Measurements from ENCODE around the gene ASL.
"Not testable (repeated sequence)": the region's sequence is repeated elsewhere in the genome, so short reads cannot be mapped to it uniquely, and the experiment has no call there.

ASL gene

DNA sequence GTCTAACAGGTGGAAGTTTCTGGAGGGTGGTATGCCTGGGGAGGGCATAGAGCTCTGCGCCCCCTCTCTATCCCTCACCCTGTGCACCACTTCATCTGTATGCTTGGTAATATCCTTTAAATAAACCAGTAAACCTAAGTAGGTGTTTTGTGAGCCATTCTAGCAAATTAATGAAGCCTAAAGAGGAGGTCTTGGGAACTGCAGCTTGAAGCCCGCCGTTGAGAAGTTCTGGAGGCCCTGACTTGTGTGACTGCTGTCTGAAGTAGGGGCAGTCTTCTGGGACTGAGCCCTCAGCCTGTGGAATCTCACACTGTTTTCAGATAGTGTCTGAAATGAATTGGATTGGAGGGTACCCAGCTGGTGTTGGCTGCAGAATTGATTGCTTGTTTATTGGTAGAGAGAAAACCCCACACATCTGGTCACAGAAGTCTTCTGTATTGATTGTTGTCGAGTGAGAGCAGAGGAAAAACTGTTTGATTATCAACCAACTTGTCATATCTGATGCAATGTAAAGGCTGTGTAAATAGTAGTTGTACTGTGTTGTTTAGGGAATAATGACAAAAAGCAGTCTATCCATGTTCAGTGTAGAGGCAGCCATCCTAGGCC is 43.7 kb downstream of the ASL start:
- no peak for DNase-seq (ENCODE audit: low read depth)

DNA sequence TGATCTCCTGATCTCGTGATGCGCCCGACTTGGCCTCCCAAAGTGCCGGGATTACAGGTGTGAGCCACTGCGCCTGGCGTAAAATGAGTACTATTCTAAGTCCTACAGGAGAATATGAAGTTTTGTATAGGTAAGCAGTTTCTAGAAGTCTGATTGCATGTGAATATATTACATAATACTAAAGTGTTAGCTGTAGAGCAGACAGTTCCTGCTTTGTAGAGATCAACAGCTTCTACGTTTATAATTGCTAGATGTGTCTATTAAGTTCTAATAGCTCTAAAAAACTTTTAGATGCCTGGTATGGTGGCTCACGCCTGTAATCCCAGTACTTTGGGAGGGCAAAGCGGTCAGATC is 47.5 kb downstream of the ASL start:
- no peak for DNase-seq (ENCODE audit: low read depth)

DNA sequence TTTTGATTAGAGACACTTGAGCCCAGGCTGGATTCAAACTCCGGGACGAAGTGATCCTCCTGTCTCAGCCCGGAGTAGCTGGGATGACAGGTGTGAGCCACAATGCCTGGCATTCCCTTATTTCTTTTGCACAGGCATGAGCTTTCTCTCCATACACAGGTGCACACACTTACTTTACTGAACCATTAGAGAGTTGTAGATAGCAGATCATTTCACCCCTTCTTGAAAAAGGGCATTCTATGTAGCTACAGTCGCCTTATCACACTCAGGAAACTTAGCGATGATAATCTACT is 48.9 kb downstream of the ASL start:
- DNase-seq (ENCODE audit: low read depth) = not testable (repeated sequence)

DNA sequence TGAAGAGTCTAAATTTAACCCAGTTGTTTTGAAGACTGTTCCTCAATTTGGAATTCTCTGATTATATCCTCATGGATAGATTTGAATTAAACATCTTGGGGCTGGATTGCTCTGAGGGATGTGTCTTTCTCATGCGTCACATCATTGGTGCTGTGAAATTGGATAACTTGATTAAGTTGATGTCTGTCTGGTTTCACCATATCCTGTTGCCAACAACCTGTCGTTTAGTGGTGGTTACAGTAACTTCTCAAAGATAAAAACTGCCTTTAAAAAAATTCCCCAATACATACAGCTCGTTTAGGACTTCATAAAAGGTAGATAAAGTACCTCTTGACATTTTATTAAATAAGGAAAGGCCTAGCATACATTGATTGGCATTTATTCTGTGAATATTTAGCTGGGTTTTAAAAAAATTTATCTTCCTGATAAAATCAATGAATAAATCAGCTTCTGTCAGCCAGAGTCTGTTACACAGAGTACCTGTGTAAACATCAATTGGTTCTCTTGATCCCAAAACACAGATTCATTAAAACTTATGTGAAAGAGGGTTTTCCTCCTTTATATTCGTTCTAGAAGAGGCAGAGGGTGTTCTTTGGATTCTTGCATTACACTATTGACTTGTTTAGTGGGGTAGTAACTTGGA is 49.6 kb downstream of the ASL start:
- DNase-seq (ENCODE audit: low read depth) = no peak

DNA sequence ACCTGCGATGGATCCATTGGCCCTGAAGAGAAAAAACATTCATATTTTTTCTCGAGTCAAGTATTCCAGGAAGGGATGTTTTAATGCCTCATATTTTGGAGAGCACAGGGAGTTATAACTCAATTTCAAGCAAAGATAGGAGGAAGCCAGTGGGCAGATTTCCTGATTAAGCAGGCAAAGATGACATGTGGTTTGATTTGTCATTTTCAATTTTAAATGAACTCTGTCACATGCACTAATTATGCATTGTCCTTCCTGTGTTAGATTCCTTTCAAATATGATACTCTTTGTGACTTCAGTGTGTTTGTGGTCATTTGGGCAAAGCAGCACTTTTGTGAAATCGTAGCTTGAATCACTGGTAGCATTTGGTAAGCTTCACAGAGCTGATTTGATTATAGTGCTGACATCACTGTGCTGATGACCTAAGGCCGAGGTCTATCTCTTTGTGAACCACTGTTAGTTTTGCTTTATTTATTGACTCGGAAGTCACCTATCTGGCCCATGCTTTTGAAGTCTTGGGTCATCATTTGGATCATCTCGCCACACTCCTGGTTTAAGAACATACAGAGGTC is 50.2 kb downstream of the ASL start:
- not testable (repeated sequence) for DNase-seq (ENCODE audit: low read depth)

DNA sequence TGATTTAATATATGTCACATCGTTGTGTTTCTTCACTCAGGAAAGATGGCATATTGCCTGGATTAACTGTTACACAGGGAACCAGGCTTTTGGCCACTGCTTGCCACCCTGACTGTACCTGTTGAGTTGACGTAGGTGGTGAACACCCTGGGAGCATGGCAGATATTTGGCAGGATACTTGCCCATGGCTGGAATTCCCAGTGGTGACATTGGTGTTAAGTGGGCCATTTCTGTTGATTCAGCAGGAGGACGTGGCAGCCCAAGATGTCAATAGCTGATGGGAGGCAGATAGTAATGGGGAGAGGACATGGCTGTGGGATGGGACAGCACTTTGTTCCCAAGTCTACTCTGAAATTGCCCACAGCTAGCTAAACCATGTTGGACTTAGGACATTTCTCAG is 51.6 kb downstream of the ASL start:
- not testable (repeated sequence) for DNase-seq (ENCODE audit: low read depth)

DNA sequence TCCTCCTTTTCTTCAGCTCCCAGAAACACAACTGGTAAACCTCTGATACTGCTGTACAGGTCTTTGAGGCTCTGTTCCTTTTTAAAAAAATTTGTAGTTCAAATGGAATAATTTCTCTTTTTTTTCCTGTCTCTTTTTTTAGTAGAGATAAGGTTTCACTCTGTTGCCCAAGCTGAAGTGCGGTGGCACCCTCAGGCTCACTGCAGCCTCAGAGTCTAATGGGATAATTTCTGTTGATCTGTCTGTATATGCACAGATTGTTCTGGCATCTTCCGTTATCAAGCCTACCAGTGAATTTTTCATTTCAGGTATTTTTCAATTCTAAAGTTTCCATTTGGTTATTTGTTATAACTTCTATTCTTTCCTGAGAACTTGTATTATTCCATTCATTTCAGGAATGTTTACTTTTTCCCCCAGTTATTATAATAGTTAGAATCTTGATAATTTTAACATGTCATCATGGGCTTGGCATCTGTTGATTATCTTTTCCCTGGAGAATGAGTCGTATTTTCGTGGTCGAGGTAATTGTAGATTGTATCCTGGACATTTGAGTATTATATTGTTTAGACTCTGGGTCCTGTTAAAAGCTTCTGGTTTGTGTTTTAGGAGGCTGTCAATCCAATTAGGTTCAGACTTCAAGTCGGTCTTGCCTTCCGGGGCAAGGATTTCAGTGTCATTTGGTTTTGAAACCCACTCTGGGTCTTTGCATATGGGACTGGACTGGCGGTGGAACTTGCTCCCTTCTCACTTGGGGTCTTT is 63.6 kb downstream of the ASL start:
- no peak for DNase-seq (ENCODE audit: low read depth)

DNA sequence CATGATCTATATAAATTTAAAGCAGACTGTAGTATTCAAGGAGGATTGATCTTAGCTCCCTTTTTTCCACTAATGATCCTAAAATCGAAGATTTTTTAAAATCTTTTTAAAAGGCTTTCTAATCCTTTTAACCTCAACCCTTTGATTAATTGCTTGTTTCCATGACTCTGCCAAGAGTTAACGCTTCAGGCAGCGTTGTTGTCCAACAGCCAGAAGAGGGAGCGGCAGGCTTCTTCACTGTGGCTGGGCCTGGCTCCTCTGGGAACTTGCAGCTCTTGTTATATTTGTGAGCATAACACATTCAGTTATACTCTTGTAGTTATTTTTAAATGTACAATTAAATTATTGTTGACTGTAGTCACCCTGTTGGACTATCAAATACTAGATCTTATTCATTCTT is 65.3 kb downstream of the ASL start:
- DNase-seq (ENCODE audit: low read depth) = no peak

DNA sequence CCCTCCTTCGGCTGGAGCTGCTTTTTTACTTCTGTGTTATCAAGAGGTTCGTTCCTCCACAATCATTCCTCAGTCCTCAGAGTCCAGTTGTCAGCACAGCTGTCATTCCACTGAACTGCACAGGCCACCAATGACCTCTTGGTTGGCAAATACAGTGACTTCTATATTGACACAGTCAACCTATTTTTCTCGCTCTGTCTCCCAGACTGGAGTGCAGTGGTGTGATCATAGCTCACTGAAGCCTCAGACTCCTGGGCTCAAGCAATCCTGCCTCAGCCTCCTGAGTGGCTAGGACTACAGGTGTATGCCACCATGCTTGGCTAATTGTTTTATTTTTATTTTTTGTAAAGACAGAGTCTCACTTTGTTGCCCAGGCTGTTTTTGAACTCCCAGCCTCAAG is 66.7 kb downstream of the ASL start:
- DNase-seq (ENCODE audit: low read depth) = no peak

DNA sequence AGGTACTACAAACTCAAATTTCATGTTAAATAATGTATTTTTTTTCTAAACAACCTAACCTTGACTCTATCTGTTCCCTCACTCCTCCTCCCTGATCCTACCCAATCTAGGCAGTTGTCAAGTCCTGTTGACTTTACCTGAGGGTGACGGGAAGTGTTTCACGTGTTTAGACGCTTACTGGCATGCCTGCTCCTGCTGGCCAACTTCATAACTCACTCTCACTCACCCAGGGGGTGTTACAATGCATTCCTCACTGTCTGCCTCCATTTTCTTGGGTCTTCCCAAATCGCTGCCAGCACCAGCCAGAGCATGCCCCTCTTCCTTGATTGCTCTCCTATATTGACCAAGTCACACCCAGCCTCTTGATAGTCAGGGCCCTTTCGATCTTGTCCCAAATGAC is 67.4 kb downstream of the ASL start:
- no peak for DNase-seq (ENCODE audit: low read depth)
